Thyroid gland (tissue), 4 donors: ENCODE measurements around the gene CD40. TPM values are rescaled to one million over a fixed set of nuclear protein-coding genes. Genes with fewer than 3 reads are reported as not detected.

Experiments
- DNase-seq, 2 donors: peaks; one replicate each; pipeline ENCODE4 v3.0.0-alpha.2; 2019
- H3K27ac ChIP-seq, 3 donors: fragments of 200-600 bp; sonication (generic); 1 replicate in 2 of 3; 2 replicates in 1 of 3; pipeline ENCODE4 v1.5.1; 2016 to 2019; ENCODE audit warnings: mild to moderate bottlenecking in 1 of 3, moderate library complexity in 1 of 3
- H3K27me3 ChIP-seq: fragments of 200-600 bp; sonication (generic); one replicate; pipeline ENCODE4 v1.5.1; 2019
- H3K36me3 ChIP-seq, 2 donors: fragments of 200-600 bp; sonication (generic); one replicate each; pipeline ENCODE4 v1.5.1; 2016 to 2019
- H3K4me1 ChIP-seq, 2 donors: fragments of 200-600 bp; sonication (generic); one replicate each; pipeline ENCODE4 v1.5.1; 2017 to 2019
- H3K4me3 ChIP-seq, 3 donors: fragments of 200-600 bp; sonication (generic); replicated peaks in 1 of 3; 1 replicate in 2 of 3; 2 replicates in 1 of 3; pipeline ENCODE4 v1.5.1; 2016; ENCODE audit warnings: mild to moderate bottlenecking in 1 of 3
- H3K9me3 ChIP-seq: fragments of 200-600 bp; sonication (generic); one replicate; pipeline ENCODE4 v1.5.1; 2017
- POLR2A ChIP-seq, 2 donors: fragments of 450-650 bp; IDR thresholded peaks; one replicate each; pipeline ENCODE4 v1.6.1; 2017; ENCODE audit warnings: antibody characterized with exemption in 2 of 2, mild to moderate bottlenecking in 2 of 2, moderate library complexity in 1 of 2
- WGBS, 2 donors: methylation state at CpG; one replicate each; pipeline ENCODE4 v1.1.5; 2017; 5-methylcytosine and 5-hydroxymethylcytosine counted together
- intact Hi-C: fragments of 100-400 bp; cut with DNase I; formaldehyde crosslinking; loops from one replicate; pipeline ENCODE4 v1.15.1; 2023
- total RNA-seq, 4 donors: library from RNA; depleted of rRNA; stranded (reverse); fragments of >200 nt; gene quantifications; one replicate each; pipeline ENCODE4 v1.2.3, GENCODE V29; 2016
- TF ChIP-seq, protein P1 (sequence below), 6 experiments: fragments of 200-600 bp in 3 of 6; fragments of 450-650 bp in 3 of 6; sonication (generic) in 3 of 6; IDR thresholded peaks; one replicate each; pipeline ENCODE4 v1.5.1; 2016 to 2019; ENCODE audit warnings: antibody characterized with exemption in 6 of 6, mild to moderate bottlenecking in 2 of 6, inconsistent platforms in 1 of 6, moderate library complexity in 1 of 6

The CD40 gene
- total RNA-seq, 4 donors from 2014 or later: 13.0 to 15.9 (median 15.0) TPM

DNA sequence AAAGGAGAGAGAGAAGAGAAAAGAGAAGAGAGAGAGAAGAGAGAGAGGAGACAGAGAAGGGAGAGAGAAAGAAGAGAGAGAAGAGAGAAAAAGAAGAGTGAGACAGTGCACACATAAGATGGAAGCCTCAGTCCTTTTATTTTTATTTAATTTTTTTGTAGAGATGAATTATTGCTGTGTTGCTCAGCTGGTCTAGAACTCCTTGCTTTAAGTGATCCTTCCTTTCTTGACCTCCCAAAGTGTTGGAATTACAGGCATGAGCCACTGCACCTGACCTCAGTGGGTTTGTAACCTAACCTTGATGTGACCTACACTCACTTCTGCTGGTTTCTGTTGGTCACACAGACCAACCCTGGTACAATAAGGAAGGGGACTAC, 6.3 kb upstream of the CD40 start:
- H3K27ac ChIP-seq: no peak overlapping the region
- no peaks in the 10 kb centered on the region for H3K9me3 ChIP-seq
- H3K4me3 ChIP-seq: no peak overlapping the region
- TF ChIP-seq, protein P1, sequence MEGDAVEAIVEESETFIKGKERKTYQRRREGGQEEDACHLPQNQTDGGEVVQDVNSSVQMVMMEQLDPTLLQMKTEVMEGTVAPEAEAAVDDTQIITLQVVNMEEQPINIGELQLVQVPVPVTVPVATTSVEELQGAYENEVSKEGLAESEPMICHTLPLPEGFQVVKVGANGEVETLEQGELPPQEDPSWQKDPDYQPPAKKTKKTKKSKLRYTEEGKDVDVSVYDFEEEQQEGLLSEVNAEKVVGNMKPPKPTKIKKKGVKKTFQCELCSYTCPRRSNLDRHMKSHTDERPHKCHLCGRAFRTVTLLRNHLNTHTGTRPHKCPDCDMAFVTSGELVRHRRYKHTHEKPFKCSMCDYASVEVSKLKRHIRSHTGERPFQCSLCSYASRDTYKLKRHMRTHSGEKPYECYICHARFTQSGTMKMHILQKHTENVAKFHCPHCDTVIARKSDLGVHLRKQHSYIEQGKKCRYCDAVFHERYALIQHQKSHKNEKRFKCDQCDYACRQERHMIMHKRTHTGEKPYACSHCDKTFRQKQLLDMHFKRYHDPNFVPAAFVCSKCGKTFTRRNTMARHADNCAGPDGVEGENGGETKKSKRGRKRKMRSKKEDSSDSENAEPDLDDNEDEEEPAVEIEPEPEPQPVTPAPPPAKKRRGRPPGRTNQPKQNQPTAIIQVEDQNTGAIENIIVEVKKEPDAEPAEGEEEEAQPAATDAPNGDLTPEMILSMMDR (IDR thresholded peaks at IDR 0.05): no peak
- no peak for TF ChIP-seq POLR2A (IDR thresholded peaks at IDR 0.05)
- intact Hi-C loops: no loop called here
- no peak for DNase-seq
- no peaks in the 10 kb centered on the region for H3K36me3 ChIP-seq
- no peaks in the 10 kb centered on the region for H3K27me3 ChIP-seq
- H3K4me1 ChIP-seq: no peaks in the 10 kb centered on the region

GRCh38 chr20:46112430-46113112, 5.5 kb upstream of the CD40 start:
- 65 to 69% methylated on average over 10 of the region's 10 CpGs for WGBS, 2 donors
- no peak for DNase-seq
- Histone ChIP-seq H3K36me3 (no peaks in the 10 kb centered on the region), H3K9me3 (no peaks in the 10 kb centered on the region), H3K4me3 (no peak overlapping the region), H3K27me3 (no peaks in the 10 kb centered on the region), H3K4me1 (peaks cover 3 to 4% of the 10 kb centered on the region in 2 donors), H3K27ac (no peak overlapping the region)
- TF ChIP-seq, protein P1 (IDR thresholded peaks at IDR 0.05): no peak
- TF ChIP-seq POLR2A (IDR thresholded peaks at IDR 0.05): no peak
- intact Hi-C loops: no loop called here

DNA sequence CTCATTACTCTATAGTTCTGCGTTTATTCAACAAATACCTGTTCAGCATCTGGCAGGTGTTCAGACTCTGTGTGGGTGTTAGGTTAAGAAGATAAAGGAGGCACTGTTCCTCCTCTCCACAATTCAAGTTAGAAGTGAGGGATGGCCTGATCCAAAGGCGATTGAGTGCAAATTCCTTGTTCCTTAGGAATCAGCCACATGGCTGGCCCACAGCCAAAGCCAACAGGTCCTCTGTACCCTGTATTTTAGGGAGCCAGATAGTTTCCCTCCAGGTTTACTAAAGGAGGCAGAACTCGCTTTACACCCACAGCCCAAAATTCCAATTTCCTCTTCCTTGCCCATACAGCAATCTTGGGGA, 5.0 kb upstream of the CD40 start:
- Histone ChIP-seq H3K9me3 (no peaks in the 10 kb centered on the region), H3K27me3 (no peaks in the 10 kb centered on the region), H3K36me3 (no peaks in the 10 kb centered on the region), H3K27ac (no peak overlapping the region), H3K4me1 (peaks cover 5% of the 10 kb centered on the region in 2 donors), H3K4me3 (no peak overlapping the region)
- intact Hi-C loops: no loop called here
- no peak for TF ChIP-seq POLR2A (IDR thresholded peaks at IDR 0.05)
- TF ChIP-seq, protein P1 (IDR thresholded peaks at IDR 0.05): no peak
- WGBS, 2 donors: 68 to 72% methylated on average over 3 of the region's 3 CpGs
- DNase-seq: no peak

GRCh38 chr20:46114449-46114848, 3.7 kb upstream of the CD40 start:
- Histone ChIP-seq H3K9me3 (no peaks in the 10 kb centered on the region), H3K4me3 (no peak overlapping the region), H3K27me3 (no peaks in the 10 kb centered on the region), H3K27ac (no peak overlapping the region), H3K36me3 (no peaks in the 10 kb centered on the region), H3K4me1 (peaks cover 12% of the 10 kb centered on the region in 2 donors)
- DNase-seq: no peak
- TF ChIP-seq, protein P1 (IDR thresholded peaks at IDR 0.05): no peak
- TF ChIP-seq POLR2A (IDR thresholded peaks at IDR 0.05): no peak
- intact Hi-C loops: no loop called here
- 62 to 82% methylated on average over 2 of the region's 2 CpGs for WGBS, 2 donors

GRCh38 chr20:46118481-46119020, 437 bp downstream of the CD40 start:
- intact Hi-C loops: no loop called here
- Histone ChIP-seq H3K4me3 (peak overlapping the region in 1 of 3 donors; percentile 23), H3K27ac (peak overlapping the region; percentile 59 to 80 (median 75)), H3K9me3 (no peaks in the 10 kb centered on the region), H3K4me1 (peaks cover 13 to 17% of the 10 kb centered on the region in 2 donors), H3K27me3 (no peaks in the 10 kb centered on the region), H3K36me3 (no peaks in the 10 kb centered on the region)
- TF ChIP-seq, protein P1 (IDR thresholded peaks at IDR 0.05): no peak
- TF ChIP-seq POLR2A (IDR thresholded peaks at IDR 0.05): no peak
- 34 to 40% methylated on average over 7 to 15 of the region's 15 CpGs for WGBS, 2 donors
- peak; percentile 42 to 61 for DNase-seq
